GM12878 (cell line): ENCODE results near the gene CDK4. TPM values are rescaled to one million over a fixed set of nuclear protein-coding genes. Genes with fewer than 3 reads are reported as not detected.

Experiments
- ATF2 ChIP-seq: IDR thresholded peaks from 2 replicates; pipeline ENCODE4 v1.6.1; 2012; ENCODE audit warnings: low read length, inconsistent platforms
- CBX3 ChIP-seq: fragments of 200-600 bp; sonication (generic); IDR thresholded peaks from 2 replicates; pipeline ENCODE4 v1.6.1; 2016; ENCODE audit warnings: low read depth, borderline replicate concordance
- EED ChIP-seq: sonication (generic); IDR thresholded peaks from 2 replicates; pipeline ENCODE4 v1.6.1; 2016; ENCODE audit warnings: antibody characterized with exemption, low read depth
- GABPA ChIP-seq: IDR thresholded peaks from 2 replicates; pipeline ENCODE4 v1.6.1; 2014; ENCODE audit warnings: antibody characterized with exemption, low read depth, mild to moderate bottlenecking, inconsistent platforms
- HDAC2 ChIP-seq: fragments of 200-600 bp; sonication (generic); IDR thresholded peaks from 2 replicates; pipeline ENCODE4 v1.6.1; 2017
- HSF1 ChIP-seq: fragments of 150-350 bp; IDR thresholded peaks from 2 replicates; pipeline ENCODE4 v1.6.1; 2014; ENCODE audit warnings: mild to moderate bottlenecking, low read depth, low read length
- NR2C2 ChIP-seq: IDR thresholded peaks from 2 replicates; pipeline ENCODE4 v1.6.1; 2011; ENCODE audit warnings: borderline replicate concordance, low read depth; ENCODE audit not compliant: control insufficient read depth, insufficient read length
- POLR2A ChIP-seq: IDR thresholded peaks from 2 replicates; pipeline ENCODE4 v1.6.1; 2011; ENCODE audit warnings: low read depth, mild to moderate bottlenecking, low read length
- POLR2AphosphoS5 ChIP-seq: IDR thresholded peaks from 2 replicates; pipeline ENCODE4 v1.6.1; 2011; ENCODE audit warnings: mild to moderate bottlenecking, low read length, inconsistent platforms
- PRDM15 ChIP-seq: fragments of 450-650 bp; formaldehyde crosslinking; IDR thresholded peaks from 2 replicates; pipeline ENCODE4 v1.4.0; 2020; ENCODE audit warnings: mild to moderate bottlenecking, moderate library complexity
- RBBP5 ChIP-seq: fragments of 200-600 bp; sonication (generic); conservative IDR thresholded peaks from 2 replicates; pipeline ENCODE4 v1.6.1; 2016
- SIX5 ChIP-seq: IDR thresholded peaks from 2 replicates; pipeline ENCODE4 v1.6.1; 2011; ENCODE audit warnings: mild to moderate bottlenecking, low read depth, low read length, moderate library complexity; ENCODE audit not compliant: severe bottlenecking
- SUPT20H ChIP-seq: IDR thresholded peaks from 2 replicates; pipeline ENCODE4 v1.6.1; 2011; ENCODE audit warnings: low read depth, mild to moderate bottlenecking, low read length, moderate library complexity, borderline replicate concordance; ENCODE audit not compliant: control insufficient read depth
- TBL1XR1 ChIP-seq: IDR thresholded peaks from 2 replicates; pipeline ENCODE4 v1.6.1; 2012; ENCODE audit warnings: low read depth, low read length, improper control_type of control experiment
- USF2 ChIP-seq: IDR thresholded peaks from 2 replicates; pipeline ENCODE4 v1.6.1; 2011; ENCODE audit warnings: low read depth, low read length, improper control_type of control experiment, borderline replicate concordance
- ZBTB40 ChIP-seq: fragments of 450-650 bp; IDR thresholded peaks from 2 replicates; pipeline ENCODE4 v1.6.1; 2016; ENCODE audit warnings: mild to moderate bottlenecking, moderate library complexity, borderline replicate concordance
- ZNF217 ChIP-seq: fragments of 450-650 bp; IDR thresholded peaks from 2 replicates; pipeline ENCODE4 v1.6.1; 2017; ENCODE audit warnings: antibody characterized with exemption, mild to moderate bottlenecking
- ZNF274 ChIP-seq: IDR thresholded peaks from one replicate; pipeline ENCODE4 v1.8.0; 2011; ENCODE audit not compliant: insufficient read length, insufficient read depth
- polyA plus RNA-seq, 11 experiments: library from polyadenylated mRNA; depleted of rRNA in 4 of 11; unstranded in 6 of 11; stranded (reverse) in 5 of 11; fragments of >200 nt; fragmentation: Nextera tagmentation in 4 of 11; fragmentation: Illumina TruSeq in 1 of 11; extraction: Ambion mirVana in 4 of 11; extraction: Trizol in 1 of 11; gene quantifications; 1 replicate in 1 of 11; 2 replicates in 10 of 11; pipeline versions ENCODE4 v1.2.1 to v1.2.3, GENCODE V29; 2011 to 2016; ENCODE audit warnings: inconsistent platforms in 2 of 11, missing spikeins in 2 of 11, low read depth in 1 of 11
- total RNA-seq, 4 experiments: library from RNA; depleted of rRNA in 3 of 4; stranded (reverse); fragments of >200 nt in 3 of 4; fragmentation: Illumina TruSeq in 1 of 4; extraction: Trizol in 1 of 4; gene quantifications; 2 replicates each; pipeline versions ENCODE4 v1.2.1 to v1.2.3, GENCODE V29; 2013 to 2021

The CDK4 gene
- total and polyA plus RNA-seq, 10 of the 15 experiments (the other 5 are each of a cell fraction or from before 2014, with no cell fraction given) = 26.1 to 385 (median 221) TPM

- peak; percentile 36; the same call in 1 of the 2 replicates for TF ChIP-seq ZBTB40
- TF ChIP-seq CBX3 = no peak
- TF ChIP-seq SIX5 = peak; percentile 64
- TF ChIP-seq TBL1XR1 = no peak
- TF ChIP-seq USF2 = no peak
- 0 out of 2 replicates have a peak, but pooled peaks have one; percentile 17 for TF ChIP-seq EED
- TF ChIP-seq RBBP5 = no peak
- TF ChIP-seq POLR2AphosphoS5 = peak; percentile 94
- no peak for TF ChIP-seq HDAC2
- TF ChIP-seq ZNF274 = no peak
- TF ChIP-seq PRDM15 (CRISPR knock-in tag) = no peak
- peak; percentile 96 for TF ChIP-seq POLR2A
- no peak for TF ChIP-seq SUPT20H
- peak; percentile 59; the same call in 1 of the 2 replicates for TF ChIP-seq GABPA
- TF ChIP-seq NR2C2 = no peak
- no peak for TF ChIP-seq ZNF217
- TF ChIP-seq HSF1 = peak; percentile 64; the same call in 1 of the 2 replicates
- TF ChIP-seq ATF2 = peak; percentile 22; the same call in 1 of the 2 replicates
Observed at GRCh38 chr12:57782608-57783465, 30.7 kb upstream of the CDK4 start, which contains the start of gene TSFM (continued).
